Pancreas (tissue), 10 donors: ENCODE data around the gene STK17A. TPM values are rescaled to one million over a fixed set of nuclear protein-coding genes. Genes with fewer than 3 reads are reported as not detected.
"Not testable (repeated sequence)": the region's sequence is repeated elsewhere in the genome, so short reads cannot be mapped to it uniquely, and the experiment has no call there.

Source experiments
- ATAC-seq, 4 donors: fragments of 200-7000 bp; cut with Tn5 transposase; one replicate each; pipeline versions ENCODE4 v1.8.0 to v1.9.1; 2020; ENCODE audit warnings: mild to moderate bottlenecking in 4 of 4, moderate library complexity in 4 of 4
- DNase-seq, 6 donors: peaks; one replicate each; pipeline ENCODE4 v3.0.0-alpha.2; 2020
- FAIRE-seq: peaks from 2 replicates; lab custom pipeline; 2012; peaks lifted over from hg19 to GRCh38; lab: Jason Lieb, UNC
- H3K27ac ChIP-seq, 4 donors: fragments of 200-600 bp; sonication (generic); 1 replicate in 3 of 4; 2 replicates in 1 of 4; pipeline versions ENCODE4 v1.5.0 to v1.8.0; 2020
- H3K27me3 ChIP-seq, 4 donors: fragments of 200-600 bp; one replicate each; pipeline ENCODE4 v1.8.0; 2021
- H3K36me3 ChIP-seq, 3 donors: fragments of 200-600 bp; sonication (generic) in 1 of 3; one replicate each; pipeline versions ENCODE4 v1.5.0 to v1.8.0; 2020 to 2021
- H3K4me1 ChIP-seq, 3 donors: fragments of 200-600 bp; one replicate each; pipeline ENCODE4 v1.8.0; 2021
- H3K4me3 ChIP-seq, 4 donors: fragments of 200-600 bp; sonication (generic) in 2 of 4; one replicate each; pipeline versions ENCODE4 v1.5.0 to v1.8.0; 2020 to 2021
- H3K9me3 ChIP-seq, 4 donors: fragments of 200-600 bp; one replicate each; pipeline ENCODE4 v1.8.0; 2021
- WGBS, 2 donors: extraction: QIAGEN DNeasy Blood & Tissue Kit; methylation state at CpG; one replicate each; pipeline ENCODE4 v1.1.7; 2013; 5-methylcytosine and 5-hydroxymethylcytosine counted together
- intact Hi-C, 3 donors: fragments of 100-400 bp; cut with DNase I; formaldehyde crosslinking; loops; one replicate each; pipeline versions ENCODE4 v1.11.1 to v1.14.2; 2022
- polyA plus RNA-seq, 2 donors: library from polyadenylated mRNA; stranded (reverse); fragments of 200-250 nt; gene quantifications; one replicate each; pipeline ENCODE4 v1.2.3, GENCODE V29; 2013
- total RNA-seq, 6 donors: library from RNA; stranded (reverse); fragmentation: NEBNext Ultra II Directional in 4 of 6; extraction: Animal tissue kit (Norgen Biotek cat#: 25700) in 4 of 6; gene quantifications; one replicate each; pipeline versions ENCODE4 v1.2.1 to v1.2.4, GENCODE V29; 2021 to 2023
- TF ChIP-seq, protein P1 (sequence below), 4 donors: fragments of 200-600 bp; sonication (generic) in 3 of 4; IDR thresholded peaks; one replicate each; pipeline versions ENCODE4 v1.5.0 to v1.8.0; 2021; ENCODE audit warnings: antibody characterized with exemption in 4 of 4
- donor health status: healthy with polysubstance abuse.
- donor health status: DM: no; HTN: no; CAD: no; lungs with moderate emphysema.
- donor health status: DM: no; HTN: no; CAD: no.
- donor health status: control.
- donor health status: control.
- donor health status: Bipolar disorder and iron deficiency.
- donor health status: DM: yes; HTN: yes; CAD: no.
- donor health status: DM: no; HTN: no; CAD: no.
- donor health status: DM: no; HTN: no; CAD: no.
- donor health status: DM: yes; HTN: yes; CAD: no.

The STK17A gene
- total and polyA plus RNA-seq, 8 donors: 7.0 to 19.3 (median 11.2) TPM

DNA sequence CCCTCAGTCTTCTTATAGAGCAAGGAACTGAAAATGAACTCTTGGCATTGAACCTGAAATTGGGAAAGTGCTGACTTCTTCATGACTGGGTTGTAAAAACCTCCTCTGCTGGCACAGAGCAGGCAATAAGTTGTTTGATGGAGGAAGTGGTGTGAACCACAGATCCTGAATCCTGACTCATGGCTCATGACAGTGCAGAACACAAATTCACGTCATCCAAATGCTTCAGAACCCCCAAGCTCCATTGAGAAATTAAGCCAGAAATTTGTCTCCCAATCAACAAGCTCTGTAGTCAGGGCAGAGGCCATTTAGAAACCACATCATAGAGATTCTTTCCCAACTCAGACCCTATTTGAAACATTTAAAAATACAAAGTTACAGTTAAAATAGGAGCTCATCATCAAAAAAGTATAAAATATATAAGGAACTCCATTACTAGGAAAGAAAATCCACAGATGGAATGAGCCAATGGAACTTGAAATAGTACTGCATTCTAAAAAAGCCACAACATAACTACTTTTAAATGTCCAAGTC lies 10.3 kb upstream of the STK17A start:
- no peak overlapping the region for H3K4me3 ChIP-seq
- H3K27me3 ChIP-seq: no peaks in the 10 kb centered on the region
- ATAC-seq (peak in 3 of 4 donors; percentile 67 to 93 (median 89)), DNase-seq (peak in 1 of 6 donors; percentile 40), FAIRE-seq (no peak)
- H3K36me3 ChIP-seq: no peaks in the 10 kb centered on the region
- no peaks in the 10 kb centered on the region for H3K9me3 ChIP-seq
- TF ChIP-seq, protein P1, sequence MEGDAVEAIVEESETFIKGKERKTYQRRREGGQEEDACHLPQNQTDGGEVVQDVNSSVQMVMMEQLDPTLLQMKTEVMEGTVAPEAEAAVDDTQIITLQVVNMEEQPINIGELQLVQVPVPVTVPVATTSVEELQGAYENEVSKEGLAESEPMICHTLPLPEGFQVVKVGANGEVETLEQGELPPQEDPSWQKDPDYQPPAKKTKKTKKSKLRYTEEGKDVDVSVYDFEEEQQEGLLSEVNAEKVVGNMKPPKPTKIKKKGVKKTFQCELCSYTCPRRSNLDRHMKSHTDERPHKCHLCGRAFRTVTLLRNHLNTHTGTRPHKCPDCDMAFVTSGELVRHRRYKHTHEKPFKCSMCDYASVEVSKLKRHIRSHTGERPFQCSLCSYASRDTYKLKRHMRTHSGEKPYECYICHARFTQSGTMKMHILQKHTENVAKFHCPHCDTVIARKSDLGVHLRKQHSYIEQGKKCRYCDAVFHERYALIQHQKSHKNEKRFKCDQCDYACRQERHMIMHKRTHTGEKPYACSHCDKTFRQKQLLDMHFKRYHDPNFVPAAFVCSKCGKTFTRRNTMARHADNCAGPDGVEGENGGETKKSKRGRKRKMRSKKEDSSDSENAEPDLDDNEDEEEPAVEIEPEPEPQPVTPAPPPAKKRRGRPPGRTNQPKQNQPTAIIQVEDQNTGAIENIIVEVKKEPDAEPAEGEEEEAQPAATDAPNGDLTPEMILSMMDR (IDR thresholded peaks at IDR 0.05): no peak
- no peak overlapping the region for H3K27ac ChIP-seq
- H3K4me1 ChIP-seq: no peaks in the 10 kb centered on the region
- intact Hi-C loops: loop anchor here in 1 of 3 donors (10.0 kb wide), 1 partner anchor 272 kb away; no protein-coding TSS in a partner anchor
- 44 to 62% methylated on average over 1 of the region's 1 CpG for WGBS, 2 donors

DNA sequence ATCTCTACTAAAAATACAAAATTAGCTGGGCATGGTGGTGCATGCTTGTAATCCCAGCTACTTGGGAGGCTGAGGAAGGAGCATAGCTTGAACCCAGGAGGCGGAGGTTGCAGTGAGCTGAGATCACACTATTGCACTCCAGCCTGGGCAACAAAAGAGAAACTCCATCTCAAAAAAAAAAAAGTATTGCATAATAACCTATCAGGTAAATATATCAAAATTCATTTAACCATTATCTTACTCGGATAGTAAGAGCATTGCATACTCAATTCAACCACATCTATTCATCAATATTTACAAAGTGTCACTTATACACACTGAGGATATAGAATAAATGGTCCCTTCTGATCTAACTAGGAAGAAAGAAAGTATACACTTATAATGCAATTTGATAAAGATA lies 9.1 kb upstream of the STK17A start:
- ATAC-seq, DNase-seq, H3K9me3 ChIP-seq, H3K27ac ChIP-seq, H3K4me1 ChIP-seq, FAIRE-seq, H3K36me3 ChIP-seq, H3K4me3 ChIP-seq, H3K27me3 ChIP-seq: not testable (repeated sequence)
- intact Hi-C loops: loop anchor here in 1 of 3 donors (10.0 kb wide), 1 partner anchor 271 kb away; no protein-coding TSS in a partner anchor
- WGBS, 2 donors: 85 to 92% methylated on average over 2 of the region's 2 CpGs

DNA sequence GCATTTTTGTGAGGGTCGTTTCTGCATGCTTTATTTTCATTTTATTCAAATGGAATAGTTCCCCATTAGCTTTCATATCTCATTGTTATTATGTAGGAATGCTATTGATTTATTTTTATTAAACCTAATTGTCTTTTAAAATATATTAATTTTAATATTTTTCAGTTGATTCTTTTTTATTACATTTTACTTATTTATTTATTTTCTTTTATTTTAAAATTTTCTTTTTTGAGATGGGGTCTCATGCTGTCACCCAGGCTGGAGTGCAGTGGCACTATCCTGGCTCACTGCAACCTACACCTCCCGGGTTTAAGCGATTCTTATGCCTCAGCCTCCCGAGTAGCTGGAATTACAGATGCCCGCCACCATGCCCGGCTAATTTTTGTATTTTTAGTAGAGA lies 7.4 kb upstream of the STK17A start:
- no peaks in the 10 kb centered on the region for H3K36me3 ChIP-seq
- H3K4me3 ChIP-seq: no peak overlapping the region
- ATAC-seq (no peak), FAIRE-seq (peak; percentile 51), DNase-seq (no peak)
- TF ChIP-seq, protein P1 (IDR thresholded peaks at IDR 0.05): no peak
- H3K9me3 ChIP-seq: no peaks in the 10 kb centered on the region
- intact Hi-C loops: loop anchor here in 1 of 3 donors (10.0 kb wide), 1 partner anchor 269 kb away; no protein-coding TSS in a partner anchor
- no peaks in the 10 kb centered on the region for H3K27me3 ChIP-seq
- H3K4me1 ChIP-seq: no peaks in the 10 kb centered on the region
- WGBS, 2 donors: 82 to 86% methylated on average over 6 of the region's 6 CpGs
- no peak overlapping the region for H3K27ac ChIP-seq

DNA sequence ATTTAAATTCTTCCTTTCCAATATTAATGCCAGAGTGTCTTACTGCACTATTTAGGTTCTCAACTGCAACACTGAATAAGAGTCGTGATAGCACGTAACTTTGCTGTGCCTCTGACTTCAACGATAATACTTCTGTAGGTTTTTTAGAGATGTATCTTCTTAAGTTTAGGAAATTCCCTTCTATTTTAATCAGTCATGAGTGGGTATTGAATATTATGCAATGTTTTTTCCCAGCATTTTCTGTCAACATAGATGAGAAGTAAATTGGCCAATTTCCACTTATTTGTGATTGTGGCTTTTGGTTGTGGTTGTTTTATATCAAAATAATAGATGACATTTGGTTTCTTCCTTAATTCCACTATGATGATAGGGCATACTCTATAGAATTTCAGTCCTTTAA lies 6.7 kb upstream of the STK17A start:
- intact Hi-C loops: loop anchor here in 1 of 3 donors (10.0 kb wide), 1 partner anchor 269 kb away; no protein-coding TSS in a partner anchor
- FAIRE-seq (no peak), DNase-seq (no peak), ATAC-seq (no peak)
- H3K36me3 ChIP-seq: no peaks in the 10 kb centered on the region
- H3K9me3 ChIP-seq: no peaks in the 10 kb centered on the region
- 89 to 92% methylated on average over 3 of the region's 3 CpGs for WGBS, 2 donors
- H3K4me1 ChIP-seq: no peaks in the 10 kb centered on the region
- no peak overlapping the region for H3K27ac ChIP-seq
- no peaks in the 10 kb centered on the region for H3K27me3 ChIP-seq
- TF ChIP-seq, protein P1 (IDR thresholded peaks at IDR 0.05): no peak
- H3K4me3 ChIP-seq: no peak overlapping the region

DNA sequence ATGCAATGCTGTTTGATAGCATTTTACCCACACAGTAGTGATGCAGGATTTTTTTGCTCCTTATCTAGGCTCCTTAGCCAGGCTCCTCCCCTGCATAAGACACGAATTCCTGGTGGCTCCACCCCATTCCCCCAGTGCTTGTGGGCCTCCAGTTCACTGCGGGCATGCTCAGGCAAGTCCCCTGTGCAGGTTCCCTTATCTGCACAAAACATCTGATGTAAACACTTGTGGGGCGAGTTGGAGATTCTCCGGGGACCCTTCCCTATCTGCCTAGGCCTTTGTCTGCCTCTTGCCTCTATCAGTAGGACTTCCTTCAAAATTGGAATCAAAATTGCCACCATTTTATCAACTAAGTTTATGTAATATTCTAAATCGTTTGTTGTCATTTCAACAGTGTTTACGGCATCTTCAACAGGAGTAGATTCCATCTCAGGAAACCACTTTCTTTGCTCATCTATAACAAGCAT lies 5.4 kb upstream of the STK17A start:
- FAIRE-seq (no peak), ATAC-seq (no peak), DNase-seq (no peak)
- intact Hi-C loops: loop anchor here in 1 of 3 donors (10.0 kb wide), 1 partner anchor 267 kb away; no protein-coding TSS in a partner anchor
- Histone ChIP-seq H3K4me3 (no peak overlapping the region), H3K9me3 (no peaks in the 10 kb centered on the region), H3K27ac (no peak overlapping the region), H3K27me3 (no peaks in the 10 kb centered on the region), H3K36me3 (no peaks in the 10 kb centered on the region), H3K4me1 (no peaks in the 10 kb centered on the region)
- TF ChIP-seq, protein P1 (IDR thresholded peaks at IDR 0.05): no peak
- WGBS, 2 donors: 67 to 68% methylated on average over 6 of the region's 6 CpGs
